ES-I3 (cell line): Measurements from ENCODE around the gene DOC2A.

Experiments
- H3K36me3 ChIP-seq: 2 replicates; pipeline ENCODE4 v1.6.1; 2013; ENCODE audit warnings: mild to moderate bottlenecking, low read length, control low read depth, moderate library complexity; ENCODE audit not compliant: insufficient read depth
- H3K4me1 ChIP-seq: 2 replicates; pipeline ENCODE4 v1.6.1; 2013; ENCODE audit warnings: mild to moderate bottlenecking, control low read depth, low read length; ENCODE audit not compliant: insufficient read depth
- H3K9ac ChIP-seq: 2 replicates; pipeline ENCODE4 v1.6.1; 2013; ENCODE audit warnings: low read depth, mild to moderate bottlenecking, low read length, moderate library complexity
- H3K9me3 ChIP-seq: 2 replicates; pipeline ENCODE4 v1.6.1; 2013; ENCODE audit warnings: mild to moderate bottlenecking, low read length, moderate library complexity; ENCODE audit not compliant: control insufficient read depth, insufficient read depth

Gene DOC2A

DNA sequence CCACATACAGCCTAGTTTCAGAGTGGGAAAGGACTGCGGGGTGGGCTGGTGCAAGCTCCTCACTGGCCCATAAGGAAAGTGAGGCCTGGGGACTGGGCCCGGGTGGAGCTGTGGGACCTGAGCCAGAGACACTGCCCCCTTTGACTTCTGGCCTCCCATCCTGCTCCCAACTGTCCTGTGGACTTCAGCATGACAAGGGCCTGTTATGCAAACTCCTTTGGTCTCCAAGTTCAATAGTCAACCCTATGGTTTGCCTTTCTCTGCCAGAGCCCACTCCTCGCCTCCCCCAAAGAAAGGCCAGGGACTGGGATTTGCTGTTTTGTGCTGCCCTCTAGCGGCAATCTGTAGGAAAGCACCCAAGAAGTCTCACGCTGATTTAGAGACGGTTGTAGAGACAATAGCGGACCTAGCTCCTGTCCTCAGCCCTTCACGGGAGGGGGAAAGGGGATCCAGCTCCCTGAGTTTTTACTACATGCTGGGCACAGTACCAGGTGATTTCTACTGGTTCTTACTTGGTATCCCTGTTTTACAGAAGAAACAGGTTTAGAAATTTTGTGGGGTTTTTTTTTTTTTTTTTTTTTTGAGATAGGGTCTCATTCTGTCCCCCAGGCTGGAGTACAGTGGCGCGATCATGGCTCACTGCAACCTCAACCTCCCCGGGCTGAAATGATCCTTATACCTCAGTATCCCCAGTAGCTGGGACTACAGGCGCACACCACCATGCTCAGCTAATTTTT is 21.4 kb upstream of the DOC2A start:
- peaks cover 4% of the 10 kb centered on the region; the same call in 1 of the 2 replicates for H3K4me1 ChIP-seq
- no peaks in the 10 kb centered on the region for H3K36me3 ChIP-seq
- peak overlapping the region; percentile 43; the same call in 1 of the 2 replicates for H3K9ac ChIP-seq
- no peaks in the 10 kb centered on the region for H3K9me3 ChIP-seq

DNA sequence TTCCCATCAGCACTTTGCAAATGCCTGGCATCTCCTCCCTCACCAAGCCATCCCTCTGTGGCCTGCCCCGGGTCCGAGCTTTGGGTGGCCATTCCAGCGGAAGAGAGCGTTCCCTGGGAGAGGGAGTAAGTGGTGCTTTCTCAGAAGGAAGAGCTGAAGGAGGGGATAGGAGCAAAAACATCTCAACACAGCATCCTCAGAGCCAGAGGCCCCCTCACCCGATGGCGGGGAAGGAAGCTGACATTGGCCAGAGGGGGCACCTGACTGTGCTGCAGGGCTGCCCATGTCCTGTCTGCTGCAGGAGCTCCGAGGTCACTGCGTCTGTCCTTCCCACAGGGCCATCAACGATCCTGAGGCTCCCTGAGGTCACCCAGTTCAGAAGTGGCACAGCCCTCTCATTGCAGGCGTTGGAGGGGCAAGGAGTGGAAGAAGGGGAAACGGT is 20.7 kb upstream of the DOC2A start:
- Histone ChIP-seq H3K4me1 (peaks cover 4% of the 10 kb centered on the region; the same call in 1 of the 2 replicates), H3K9me3 (no peaks in the 10 kb centered on the region), H3K9ac (peak overlapping the region; percentile 43; the same call in 1 of the 2 replicates), H3K36me3 (no peaks in the 10 kb centered on the region)

DNA sequence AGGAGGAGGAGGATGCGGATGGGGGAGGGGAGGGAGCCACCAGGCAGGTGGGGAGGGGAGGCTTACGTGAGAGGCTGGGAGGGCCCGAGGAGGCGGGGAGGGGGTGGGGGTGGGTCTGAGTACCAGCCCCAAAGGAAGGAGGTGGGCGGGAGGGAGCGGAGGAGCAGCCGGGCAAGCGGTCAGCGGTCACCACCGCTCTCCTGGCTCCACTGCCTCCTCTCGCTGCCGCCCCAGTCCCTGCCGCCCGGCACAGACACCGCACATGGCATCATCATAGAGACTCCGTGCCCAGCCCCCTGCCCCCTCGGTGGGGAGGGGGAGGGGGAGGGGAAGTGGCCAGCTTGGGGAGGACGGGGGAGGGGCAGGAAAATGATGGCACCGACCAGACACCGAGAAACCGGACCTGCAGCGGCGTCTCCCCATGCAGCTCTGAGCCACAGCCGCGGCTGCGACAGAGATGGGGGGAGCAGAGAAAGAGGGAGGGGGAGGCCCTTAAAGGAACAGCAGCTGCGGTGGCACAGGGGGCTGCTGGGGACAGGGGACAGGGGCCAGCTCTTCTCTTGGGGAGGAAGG is 20.1 kb upstream of the DOC2A start, which contains the start of gene TLCD3B:
TSS of gene TLCD3B (minus strand) at position 431 of the 573 bp plus-strand sequence. CDS start 744 bp downstream, outside the sequence.
- H3K4me1 ChIP-seq = peaks cover 4% of the 10 kb centered on the region; the same call in 1 of the 2 replicates
- no peaks in the 10 kb centered on the region for H3K9me3 ChIP-seq
- peak within 1 kb of the TSS; percentile 43; the same call in 1 of the 2 replicates for H3K9ac ChIP-seq
- H3K36me3 ChIP-seq = no peaks in the 10 kb centered on the region

DNA sequence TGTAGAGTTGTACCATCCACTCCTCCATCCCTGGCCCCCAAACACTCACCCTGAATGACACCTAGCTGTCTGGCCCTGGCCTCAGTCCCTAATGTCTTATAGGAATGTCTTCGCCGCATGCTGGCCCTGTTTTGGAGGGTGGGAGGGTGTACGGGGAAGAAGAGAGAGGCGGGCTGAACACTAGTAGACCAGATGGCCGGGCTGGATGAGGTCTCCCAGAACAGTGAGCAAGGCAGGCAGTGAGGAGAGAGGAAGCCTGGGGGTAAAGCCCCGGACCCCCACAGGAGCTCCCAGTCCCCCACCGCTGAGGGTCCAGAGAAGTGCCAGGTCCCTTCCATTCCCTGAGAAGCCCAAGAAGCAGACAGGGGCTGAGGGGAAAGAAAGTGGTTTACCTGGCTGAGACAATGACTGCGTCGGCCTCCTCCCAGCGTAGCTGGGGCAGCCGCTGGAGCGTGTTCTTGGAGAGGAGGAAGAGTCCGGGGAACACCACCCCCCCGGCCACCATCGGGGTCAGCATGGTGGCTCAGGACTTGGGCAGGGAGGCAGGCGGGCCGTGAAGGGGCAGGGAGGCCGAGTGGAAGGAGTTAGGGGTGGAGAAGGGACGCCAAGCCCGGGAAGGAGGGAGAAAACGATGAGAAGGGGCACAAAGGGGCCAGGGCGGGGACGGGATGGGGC is 19.3 kb upstream of the DOC2A start:
- H3K4me1 ChIP-seq = peaks cover 4% of the 10 kb centered on the region; the same call in 1 of the 2 replicates
- H3K36me3 ChIP-seq = no peaks in the 10 kb centered on the region
- H3K9ac ChIP-seq = peak overlapping the region; percentile 34; the same call in 1 of the 2 replicates
- H3K9me3 ChIP-seq = no peaks in the 10 kb centered on the region

DNA sequence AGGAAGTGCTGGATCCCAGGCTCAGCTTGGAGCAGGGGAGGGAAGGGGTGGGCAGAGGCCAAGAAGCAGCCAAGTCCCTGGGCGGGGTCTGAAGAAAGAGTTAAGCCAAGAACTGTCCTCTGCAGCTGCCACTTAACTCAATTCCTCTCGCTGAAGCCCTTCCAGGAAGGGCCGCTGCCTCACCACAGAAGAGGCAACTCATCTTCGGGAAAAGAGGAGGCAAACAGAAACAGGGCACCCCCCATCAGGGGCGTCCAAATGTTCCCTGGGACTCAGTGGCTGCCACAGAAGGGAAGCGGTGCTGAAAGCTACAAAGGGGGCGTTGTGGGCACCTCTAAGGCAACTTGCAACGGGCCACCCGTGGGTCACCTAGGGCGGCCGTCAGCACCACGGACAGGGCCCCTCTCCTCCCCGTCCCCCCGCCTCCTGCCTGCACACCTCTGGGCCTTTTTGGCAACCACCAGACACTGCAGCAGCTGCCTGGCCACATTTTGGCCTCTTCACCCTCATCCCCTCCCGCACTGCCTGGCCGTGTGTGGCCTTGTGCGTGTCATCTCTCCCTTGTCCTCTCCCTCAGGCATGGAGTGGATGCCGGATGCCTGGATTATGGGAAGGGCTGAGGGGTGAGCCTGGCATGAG is 17.7 kb upstream of the DOC2A start:
- H3K9ac ChIP-seq = no peak overlapping the region
- no peaks in the 10 kb centered on the region for H3K9me3 ChIP-seq
- H3K4me1 ChIP-seq = peaks cover 4% of the 10 kb centered on the region; the same call in 1 of the 2 replicates
- no peaks in the 10 kb centered on the region for H3K36me3 ChIP-seq

DNA sequence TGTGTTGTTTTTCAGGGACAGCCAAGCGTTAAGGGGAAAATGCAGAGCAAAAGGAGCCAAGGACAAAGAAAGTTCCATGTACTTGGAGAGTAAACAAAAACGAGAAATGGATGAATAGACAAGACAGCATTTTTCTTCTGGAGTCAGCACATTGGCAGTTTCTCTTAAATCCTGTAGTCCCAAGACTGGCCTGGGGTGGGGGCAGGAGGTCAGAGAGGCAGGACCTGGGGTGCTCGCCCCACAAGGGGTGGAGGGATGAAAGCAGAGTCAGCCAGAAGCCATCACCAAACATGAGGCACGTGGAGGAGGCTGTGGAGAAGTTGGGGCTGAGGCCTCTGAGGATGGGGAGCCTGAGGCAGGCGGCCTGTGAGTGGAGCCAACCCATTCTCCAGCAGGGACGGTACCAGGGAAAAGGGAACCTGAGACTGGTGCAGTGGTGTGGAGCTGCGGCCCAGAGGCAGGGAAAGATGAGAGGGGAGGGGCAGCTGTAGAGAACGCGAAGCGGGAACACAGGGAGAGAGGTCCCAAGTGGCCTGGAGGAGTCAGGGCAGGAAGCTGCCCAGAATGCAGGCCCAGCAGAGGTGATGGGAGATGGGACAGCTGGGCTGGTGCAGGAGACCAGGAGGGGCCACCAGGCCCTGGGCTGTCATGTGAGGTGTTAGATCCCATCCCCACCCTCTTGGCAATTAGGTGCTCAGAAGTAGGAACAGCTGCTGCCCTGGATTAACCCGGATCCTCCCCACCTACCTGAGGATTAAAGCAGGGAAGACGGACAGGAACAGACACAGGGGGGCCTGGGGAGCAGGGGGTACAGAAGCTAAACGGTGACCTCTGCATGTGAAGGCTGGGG is 17.0 kb upstream of the DOC2A start:
- Histone ChIP-seq H3K4me1 (peaks cover 4% of the 10 kb centered on the region; the same call in 1 of the 2 replicates), H3K9ac (no peak overlapping the region), H3K9me3 (no peaks in the 10 kb centered on the region), H3K36me3 (no peaks in the 10 kb centered on the region)

DNA sequence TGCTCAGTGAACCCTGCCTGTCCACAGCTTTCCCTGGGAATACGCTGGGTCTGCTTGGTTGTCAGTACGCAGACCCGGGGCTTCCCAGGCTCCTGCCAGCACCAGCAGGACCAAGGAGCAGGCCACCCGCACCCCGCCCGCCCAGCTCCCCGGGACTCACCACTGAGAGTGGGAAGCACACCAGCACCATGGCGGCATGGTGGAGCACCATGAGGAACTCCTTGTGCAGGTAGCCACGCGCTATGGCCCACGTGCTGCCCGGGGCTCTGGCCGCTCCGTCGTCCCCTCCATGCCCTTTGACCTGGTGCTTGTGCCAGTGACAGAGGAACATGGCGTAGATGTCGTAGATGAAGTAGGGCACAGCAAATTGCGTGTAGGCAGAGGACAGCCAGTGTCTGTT is 15.6 kb upstream of the DOC2A start:
- H3K9me3 ChIP-seq = no peaks in the 10 kb centered on the region
- no peaks in the 10 kb centered on the region for H3K36me3 ChIP-seq
- H3K4me1 ChIP-seq = no peaks in the 10 kb centered on the region; the same call in 1 of the 2 replicates
- no peak overlapping the region for H3K9ac ChIP-seq

DNA sequence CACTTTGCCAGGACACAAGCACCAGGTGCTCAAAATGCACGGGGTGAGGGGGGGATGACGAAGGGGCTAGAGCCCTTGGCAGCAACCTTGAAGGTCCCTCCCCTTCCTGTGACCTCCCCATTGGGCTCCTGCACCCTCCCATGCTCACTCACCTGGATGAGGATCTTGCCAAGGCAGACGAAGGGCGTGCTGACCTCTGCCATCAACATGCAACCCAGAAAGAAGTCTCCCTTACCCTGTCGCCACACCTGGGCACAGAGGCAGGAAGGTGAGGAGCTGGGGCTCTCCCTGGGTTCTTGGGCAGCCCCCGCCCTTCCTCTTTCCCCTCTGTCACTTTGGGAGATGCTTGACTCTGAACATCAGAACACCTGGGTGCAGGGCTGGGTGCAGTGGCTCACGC is 14.7 kb upstream of the DOC2A start:
- H3K36me3 ChIP-seq = no peaks in the 10 kb centered on the region
- no peaks in the 10 kb centered on the region for H3K4me1 ChIP-seq
- no peak overlapping the region for H3K9ac ChIP-seq
- no peaks in the 10 kb centered on the region for H3K9me3 ChIP-seq

DNA sequence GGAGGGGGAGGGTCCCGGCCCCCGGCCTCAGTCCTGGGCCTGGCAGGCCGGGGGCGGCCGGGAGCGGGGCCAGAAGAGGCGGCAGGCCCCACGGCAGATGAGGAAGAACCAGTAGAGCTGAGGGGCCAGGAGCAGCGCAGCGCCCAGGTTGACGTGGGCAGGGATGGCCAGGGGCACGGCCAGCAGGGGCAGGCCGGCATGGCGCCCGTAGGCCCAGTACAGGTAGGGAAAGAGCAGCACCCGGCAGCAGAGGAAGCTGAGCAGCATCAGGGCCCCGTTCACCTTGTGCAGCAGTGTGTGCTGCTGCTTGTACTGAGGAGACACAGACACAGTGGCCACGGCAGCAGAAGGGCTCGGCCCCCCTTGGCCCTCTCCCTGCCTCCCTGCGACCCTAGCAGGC is 14.3 kb upstream of the DOC2A start:
- no peaks in the 10 kb centered on the region for H3K4me1 ChIP-seq
- H3K36me3 ChIP-seq = no peaks in the 10 kb centered on the region
- H3K9ac ChIP-seq = no peak overlapping the region
- H3K9me3 ChIP-seq = no peaks in the 10 kb centered on the region

DNA sequence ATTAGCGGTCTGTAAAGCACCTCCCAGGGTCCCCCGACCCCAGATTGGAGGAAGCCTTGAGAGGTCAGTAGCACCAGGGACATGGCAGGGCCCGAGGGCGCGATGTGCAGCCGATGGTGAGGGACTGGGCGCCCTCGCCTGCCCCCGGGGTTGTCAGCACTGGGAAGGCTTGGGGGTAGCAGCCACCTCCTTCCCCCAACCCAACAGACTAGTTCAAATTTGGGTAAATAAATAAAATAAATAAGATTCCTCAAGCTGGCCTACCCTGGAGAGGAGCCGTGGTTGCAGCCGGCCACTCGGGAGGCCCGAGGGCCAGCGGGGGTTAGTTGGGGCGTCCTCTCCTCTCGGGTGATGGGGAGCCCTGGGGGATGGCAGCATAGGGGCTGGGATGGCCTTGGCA is 13.6 kb upstream of the DOC2A start:
- H3K9me3 ChIP-seq = no peaks in the 10 kb centered on the region
- no peaks in the 10 kb centered on the region for H3K36me3 ChIP-seq

DNA sequence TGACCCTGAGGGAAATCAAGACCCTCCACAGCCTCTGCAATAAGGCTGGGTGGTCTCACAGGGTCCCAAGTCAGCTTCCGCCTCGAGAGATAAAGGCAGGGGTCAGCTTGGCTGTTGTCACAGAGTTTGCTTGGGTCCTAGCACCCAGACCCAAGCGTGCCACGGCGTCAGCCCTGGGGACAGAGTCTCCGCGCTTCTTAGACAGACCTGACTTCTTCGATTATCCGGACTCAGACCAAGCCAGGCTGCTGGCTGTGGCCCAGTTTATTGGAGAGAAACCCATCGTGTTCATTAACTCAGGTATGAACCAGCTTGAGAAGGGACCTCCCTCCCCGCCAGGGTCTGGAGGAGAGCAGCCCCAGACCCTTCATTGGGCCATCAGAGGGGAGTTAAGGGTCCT is 12.8 kb upstream of the DOC2A start:
- Histone ChIP-seq H3K36me3 (no peaks in the 10 kb centered on the region), H3K4me1 (no peaks in the 10 kb centered on the region), H3K9ac (no peak overlapping the region), H3K9me3 (no peaks in the 10 kb centered on the region)

More for the DNA sequence above, 13.6 kb upstream of the DOC2A start:
- H3K9ac ChIP-seq = no peak overlapping the region
- H3K4me1 ChIP-seq = no peaks in the 10 kb centered on the region

DNA sequence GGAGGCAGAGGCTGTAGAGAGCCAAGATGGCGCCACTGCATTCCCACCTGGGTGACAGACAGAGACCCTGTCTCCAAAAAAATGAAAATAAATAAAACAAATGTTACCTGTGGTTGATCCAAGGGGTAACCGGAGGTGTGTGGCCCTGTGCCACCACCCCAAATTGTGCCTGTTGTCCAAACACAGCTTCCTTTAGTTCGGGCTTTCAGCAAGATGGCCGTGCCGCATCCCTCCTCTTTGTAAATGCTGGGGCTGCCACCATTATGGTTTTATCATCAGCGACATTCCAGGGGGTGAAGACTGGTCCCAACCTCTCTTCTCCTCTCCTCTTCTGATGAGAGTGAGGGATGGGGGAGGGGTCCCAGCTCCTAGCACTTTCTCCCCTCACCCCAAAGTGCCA is 12.1 kb upstream of the DOC2A start, which contains the start of gene C16orf92:
TSS of gene C16orf92 (plus strand) at position 312 of the 400 bp plus-strand sequence. CDS start 143 bp downstream, outside the sequence.
- Histone ChIP-seq H3K4me1 (no peaks in the 10 kb centered on the region), H3K36me3 (no peaks in the 10 kb centered on the region), H3K9ac (no peak within 1 kb of the TSS), H3K9me3 (no peaks in the 10 kb centered on the region)

DNA sequence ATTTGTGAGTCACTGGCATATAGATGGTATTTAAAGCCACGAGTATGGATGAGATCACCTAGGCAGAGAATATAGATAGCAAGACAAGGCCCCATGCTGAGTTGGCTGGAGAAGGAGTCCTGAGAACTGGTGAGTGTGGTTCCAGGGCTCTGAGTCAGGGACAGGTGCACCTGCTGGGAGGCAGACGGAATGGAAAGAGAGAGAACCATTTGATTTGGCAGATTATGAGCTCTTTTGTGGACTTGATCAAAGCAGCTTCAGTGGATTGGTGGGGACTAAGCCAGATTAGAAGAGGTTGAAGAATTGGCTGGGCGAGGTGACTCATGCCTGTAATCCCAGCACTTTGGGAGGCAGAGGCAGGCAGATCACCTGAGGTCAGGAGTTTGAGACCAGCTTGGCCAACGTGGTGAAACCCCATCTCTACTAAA is 7.9 kb upstream of the DOC2A start:
- no peaks in the 10 kb centered on the region for H3K9me3 ChIP-seq
- H3K36me3 ChIP-seq = no peaks in the 10 kb centered on the region
- no peak overlapping the region for H3K9ac ChIP-seq
- no peaks in the 10 kb centered on the region for H3K4me1 ChIP-seq
